Kidney epithelial cell (primary cell): Measurements from ENCODE around the gene MX2. TPM values are rescaled to one million over a fixed set of nuclear protein-coding genes. Genes with fewer than 3 reads are reported as not detected.

Experiments used
- DNase-seq: peaks from one replicate; pipeline ENCODE4 v3.0.0-alpha.2; 2010; ENCODE audit warnings: low read depth
- H3K27me3 ChIP-seq: 2 replicates; pipeline ENCODE4 v1.6.0; 2011; ENCODE audit warnings: low read length; ENCODE audit not compliant: control insufficient read depth, insufficient read depth
- H3K36me3 ChIP-seq: 2 replicates; pipeline ENCODE4 v1.5.1; 2011; ENCODE audit warnings: low read length; ENCODE audit not compliant: control insufficient read depth, insufficient read depth
- H3K4me3 ChIP-seq: 2 replicates; pipeline ENCODE4 v1.5.1; 2011; ENCODE audit warnings: low read depth, mild to moderate bottlenecking, control low read depth, low read length
- CTCF ChIP-seq: IDR thresholded peaks from 2 replicates; pipeline ENCODE4 v1.5.1; 2011; ENCODE audit warnings: mild to moderate bottlenecking, moderate library complexity, low read length, control low read depth, inconsistent platforms; ENCODE audit not compliant: insufficient read depth, poor library complexity, severe bottlenecking
- total RNA-seq: library from RNA; depleted of rRNA; stranded (reverse); fragments of >200 nt; gene quantifications from 2 replicates; pipeline ENCODE4 v1.2.3, GENCODE V29; 2015

Gene MX2
- total RNA-seq, 1 donor from 2014 or later: 1.4 TPM

GRCh38 chr21:41361053-41361785 is 608 bp upstream of the MX2 start:
- no peak overlapping the region for H3K4me3 ChIP-seq
- no peak for DNase-seq
- H3K27me3 ChIP-seq: peaks cover 4% of the 10 kb centered on the region
- no peak for TF ChIP-seq CTCF
- no peaks in the 10 kb centered on the region for H3K36me3 ChIP-seq

- TF ChIP-seq CTCF: no peak
- DNase-seq: no peak
- H3K4me3 ChIP-seq: no peak overlapping the region
Measured at GRCh38 chr21:41362605-41363369, 960 bp downstream of the MX2 start.

GRCh38 chr21:41363370-41364270 is 1.8 kb downstream of the MX2 start:
- DNase-seq: no peak

More at GRCh38 chr21:41362605-41363369, 960 bp downstream of the MX2 start:
- H3K27me3 ChIP-seq: peaks cover 4% of the 10 kb centered on the region
- no peaks in the 10 kb centered on the region for H3K36me3 ChIP-seq

GRCh38 chr21:41364308-41364707 is 2.5 kb downstream of the MX2 start:
- no peak overlapping the region for H3K4me3 ChIP-seq
- TF ChIP-seq CTCF: no peak
- no peaks in the 10 kb centered on the region for H3K36me3 ChIP-seq
- DNase-seq: no peak
- peaks cover 11% of the 10 kb centered on the region for H3K27me3 ChIP-seq

More at GRCh38 chr21:41363370-41364270, 1.8 kb downstream of the MX2 start:
- Histone ChIP-seq H3K27me3 (peaks cover 5% of the 10 kb centered on the region), H3K36me3 (no peaks in the 10 kb centered on the region), H3K4me3 (no peak overlapping the region)
- TF ChIP-seq CTCF: no peak

- peaks cover 16% of the 10 kb centered on the region for H3K27me3 ChIP-seq
- H3K4me3 ChIP-seq: no peak overlapping the region
- no peak for TF ChIP-seq CTCF
- H3K36me3 ChIP-seq: no peaks in the 10 kb centered on the region
- DNase-seq: no peak
Measured at GRCh38 chr21:41365377-41366107, 3.7 kb downstream of the MX2 start.
